Sigmoid colon (tissue), 7 donors: ENCODE results near the gene RRP9. TPM values are rescaled to one million over a fixed set of nuclear protein-coding genes. Genes with fewer than 3 reads are reported as not detected.

Experiments used
- DNase-seq: peaks from one replicate; pipeline ENCODE4 v3.0.0-alpha.2; 2019
- H3K27ac ChIP-seq, 4 donors: fragments of 200-600 bp; sonication (generic); one replicate each; pipeline ENCODE4 v1.5.1; 2016 to 2019; ENCODE audit warnings: mild to moderate bottlenecking in 1 of 4
- H3K27me3 ChIP-seq, 3 donors: fragments of 200-600 bp; sonication (generic); one replicate each; pipeline ENCODE4 v1.5.1; 2019; ENCODE audit warnings: mild to moderate bottlenecking in 1 of 3
- H3K36me3 ChIP-seq, 4 donors: fragments of 200-600 bp; sonication (generic); one replicate each; pipeline ENCODE4 v1.5.1; 2016 to 2019
- H3K4me1 ChIP-seq, 4 donors: fragments of 200-600 bp; sonication (generic); one replicate each; pipeline ENCODE4 v1.5.1; 2017 to 2019
- H3K4me3 ChIP-seq, 4 donors: fragments of 200-600 bp; sonication (generic); one replicate each; pipeline ENCODE4 v1.5.1; 2017 to 2019; ENCODE audit warnings: mild to moderate bottlenecking in 2 of 4, moderate library complexity in 1 of 4
- H3K9me3 ChIP-seq, 4 donors: fragments of 200-600 bp in 3 of 4; sonication (generic) in 3 of 4; one replicate each; pipeline versions ENCODE4 v1.5.1 to v1.6.1; 2013 to 2019
- EP300 ChIP-seq, 4 donors: sonication (generic); formaldehyde crosslinking; IDR thresholded peaks; one replicate each; pipeline ENCODE4 v1.6.1; 2017; ENCODE audit warnings: antibody characterized with exemption in 4 of 4
- POLR2A ChIP-seq, 2 donors: fragments of 450-650 bp; IDR thresholded peaks; one replicate each; pipeline ENCODE4 v1.6.1; 2016; ENCODE audit warnings: antibody characterized with exemption in 2 of 2, mild to moderate bottlenecking in 2 of 2, moderate library complexity in 2 of 2
- POLR2AphosphoS5 ChIP-seq, 4 donors: sonication (generic); formaldehyde crosslinking; IDR thresholded peaks; one replicate each; pipeline ENCODE4 v1.6.1; 2017; ENCODE audit warnings: antibody characterized with exemption in 4 of 4
- WGBS, 2 donors: extraction: QIAGEN DNeasy Blood & Tissue Kit; methylation state at CpG; one replicate each; pipeline ENCODE4 v1.1.7; 2013; 5-methylcytosine and 5-hydroxymethylcytosine counted together
- intact Hi-C: fragments of 100-400 bp; cut with DNase I; formaldehyde crosslinking; loops from one replicate; pipeline ENCODE4 v1.15.1; 2023
- polyA plus RNA-seq, 3 donors: library from polyadenylated mRNA; stranded (reverse); fragments of 200-250 nt; gene quantifications; one replicate each; pipeline ENCODE4 v1.2.3, GENCODE V29; 2013
- total RNA-seq, 4 donors: library from RNA; depleted of rRNA; stranded (reverse); fragments of >200 nt; gene quantifications; one replicate each; pipeline ENCODE4 v1.1.0, GENCODE V29; 2016
- TF ChIP-seq, protein P1 (sequence below), 4 experiments: fragments of 450-650 bp in 3 of 4; fragments of 200-600 bp in 1 of 4; IDR thresholded peaks; one replicate each; pipeline ENCODE4 v1.5.1; 2016 to 2019; ENCODE audit warnings: antibody characterized with exemption in 4 of 4, mild to moderate bottlenecking in 3 of 4, moderate library complexity in 2 of 4
- donor health status: healthy with polysubstance abuse.
- donor health status: Bipolar disorder and iron deficiency.
- donor health status: healthy.

The RRP9 gene
- total and polyA plus RNA-seq, 7 donors: 6.4 to 29.0 (median 12.5) TPM

DNA sequence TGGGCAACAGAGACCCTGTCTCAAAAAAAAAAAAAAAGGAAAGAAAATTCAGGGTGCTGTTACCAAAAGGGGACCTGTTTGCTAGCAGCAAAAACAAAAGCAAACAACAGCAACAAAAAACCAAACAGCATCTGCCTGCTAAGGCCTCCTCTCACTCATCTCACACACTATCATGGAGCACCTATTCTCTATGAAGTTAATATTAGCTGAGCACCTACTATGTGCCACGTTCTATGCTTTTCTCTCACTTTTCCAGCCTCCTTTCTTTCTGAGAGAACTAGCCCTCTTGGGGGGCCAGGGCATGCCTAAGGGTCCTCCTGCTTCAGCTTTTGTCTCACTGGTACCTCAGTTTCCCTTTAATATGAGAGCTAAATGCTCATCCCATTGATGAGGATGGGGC, 13.0 kb upstream of the RRP9 start:
- TF ChIP-seq, protein P1, sequence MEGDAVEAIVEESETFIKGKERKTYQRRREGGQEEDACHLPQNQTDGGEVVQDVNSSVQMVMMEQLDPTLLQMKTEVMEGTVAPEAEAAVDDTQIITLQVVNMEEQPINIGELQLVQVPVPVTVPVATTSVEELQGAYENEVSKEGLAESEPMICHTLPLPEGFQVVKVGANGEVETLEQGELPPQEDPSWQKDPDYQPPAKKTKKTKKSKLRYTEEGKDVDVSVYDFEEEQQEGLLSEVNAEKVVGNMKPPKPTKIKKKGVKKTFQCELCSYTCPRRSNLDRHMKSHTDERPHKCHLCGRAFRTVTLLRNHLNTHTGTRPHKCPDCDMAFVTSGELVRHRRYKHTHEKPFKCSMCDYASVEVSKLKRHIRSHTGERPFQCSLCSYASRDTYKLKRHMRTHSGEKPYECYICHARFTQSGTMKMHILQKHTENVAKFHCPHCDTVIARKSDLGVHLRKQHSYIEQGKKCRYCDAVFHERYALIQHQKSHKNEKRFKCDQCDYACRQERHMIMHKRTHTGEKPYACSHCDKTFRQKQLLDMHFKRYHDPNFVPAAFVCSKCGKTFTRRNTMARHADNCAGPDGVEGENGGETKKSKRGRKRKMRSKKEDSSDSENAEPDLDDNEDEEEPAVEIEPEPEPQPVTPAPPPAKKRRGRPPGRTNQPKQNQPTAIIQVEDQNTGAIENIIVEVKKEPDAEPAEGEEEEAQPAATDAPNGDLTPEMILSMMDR (IDR thresholded peaks at IDR 0.05): no peak
- TF ChIP-seq POLR2A (IDR thresholded peaks at IDR 0.05) (no peak), POLR2AphosphoS5 (IDR thresholded peaks at IDR 0.05) (no peak), EP300 (IDR thresholded peaks at IDR 0.05) (no peak)
- intact Hi-C loops: no loop called here
- Histone ChIP-seq H3K4me3 (no peak overlapping the region), H3K27me3 (no peaks in the 10 kb centered on the region), H3K4me1 (peaks cover 0 to 17% (median 15%) of the 10 kb centered on the region in 4 donors), H3K27ac (no peak overlapping the region), H3K36me3 (peaks cover 0 to 23% (median 3%) of the 10 kb centered on the region in 4 donors), H3K9me3 (no peaks in the 10 kb centered on the region)
- no peak for DNase-seq
- 51 to 77% methylated on average over 1 of the region's 1 CpG for WGBS, 2 donors

DNA sequence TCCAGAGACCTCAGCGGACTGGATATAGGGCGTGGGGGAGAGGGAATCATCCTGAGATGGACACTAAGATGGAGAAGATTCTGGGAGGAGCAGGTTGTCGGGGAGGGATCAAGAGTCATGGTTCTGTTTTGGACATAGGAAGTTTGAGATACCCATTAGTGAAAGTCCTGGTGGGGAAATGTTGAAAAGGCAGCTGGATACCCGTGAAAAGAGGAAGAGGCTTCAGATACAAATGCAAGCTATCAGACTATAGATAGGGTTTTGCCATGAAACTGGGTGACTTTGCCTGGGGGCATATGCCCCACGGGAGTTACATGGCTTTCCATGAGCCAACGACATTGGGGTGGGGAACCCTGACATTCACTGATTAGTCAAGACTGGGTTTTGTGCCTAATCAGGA, 12.4 kb upstream of the RRP9 start:
- no peak overlapping the region for H3K4me3 ChIP-seq
- no peak for DNase-seq
- 65 to 67% methylated on average over 6 of the region's 6 CpGs for WGBS, 2 donors
- peaks cover 0 to 17% (median 15%) of the 10 kb centered on the region in 4 donors for H3K4me1 ChIP-seq
- TF ChIP-seq POLR2AphosphoS5 (IDR thresholded peaks at IDR 0.05) (no peak), POLR2A (IDR thresholded peaks at IDR 0.05) (no peak), EP300 (IDR thresholded peaks at IDR 0.05) (no peak)
- TF ChIP-seq, protein P1 (IDR thresholded peaks at IDR 0.05): no peak
- no peaks in the 10 kb centered on the region for H3K27me3 ChIP-seq
- no peaks in the 10 kb centered on the region for H3K9me3 ChIP-seq
- intact Hi-C loops: no loop called here
- H3K27ac ChIP-seq: no peak overlapping the region
- peaks cover 0 to 22% (median 2%) of the 10 kb centered on the region in 4 donors for H3K36me3 ChIP-seq

DNA sequence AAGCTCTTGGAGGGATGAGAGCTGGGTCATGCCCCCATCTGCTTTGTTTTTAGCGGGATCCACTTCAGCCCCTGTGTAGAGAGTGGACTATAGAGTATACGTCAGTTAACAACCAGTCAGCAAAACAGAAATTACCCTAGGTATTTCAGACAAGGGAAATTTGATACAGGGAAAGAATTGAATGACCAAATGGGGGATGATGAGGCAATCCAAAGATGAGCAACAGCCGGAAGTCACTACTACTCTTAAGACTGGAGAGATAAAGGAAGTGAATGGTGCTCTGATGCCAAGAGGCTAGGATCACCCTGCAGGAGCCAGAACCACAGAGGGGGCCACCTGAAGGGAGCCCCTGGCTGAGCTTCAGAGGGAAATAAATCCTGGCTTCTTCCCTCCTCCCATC, 11.7 kb upstream of the RRP9 start:
- no peak for TF ChIP-seq POLR2AphosphoS5 (IDR thresholded peaks at IDR 0.05)
- no peak for TF ChIP-seq POLR2A (IDR thresholded peaks at IDR 0.05)
- TF ChIP-seq, protein P1 (IDR thresholded peaks at IDR 0.05): no peak
- TF ChIP-seq EP300 (IDR thresholded peaks at IDR 0.05): no peak
- H3K27ac ChIP-seq: no peak overlapping the region
- peaks cover 0 to 22% (median 2%) of the 10 kb centered on the region in 4 donors for H3K36me3 ChIP-seq
- no peak overlapping the region for H3K4me3 ChIP-seq
- H3K9me3 ChIP-seq: no peaks in the 10 kb centered on the region
- peaks cover 0 to 17% (median 15%) of the 10 kb centered on the region in 4 donors for H3K4me1 ChIP-seq
- intact Hi-C loops: no loop called here
- 69 to 80% methylated on average over 3 of the region's 3 CpGs for WGBS, 2 donors
- H3K27me3 ChIP-seq: no peaks in the 10 kb centered on the region
- no peak for DNase-seq

DNA sequence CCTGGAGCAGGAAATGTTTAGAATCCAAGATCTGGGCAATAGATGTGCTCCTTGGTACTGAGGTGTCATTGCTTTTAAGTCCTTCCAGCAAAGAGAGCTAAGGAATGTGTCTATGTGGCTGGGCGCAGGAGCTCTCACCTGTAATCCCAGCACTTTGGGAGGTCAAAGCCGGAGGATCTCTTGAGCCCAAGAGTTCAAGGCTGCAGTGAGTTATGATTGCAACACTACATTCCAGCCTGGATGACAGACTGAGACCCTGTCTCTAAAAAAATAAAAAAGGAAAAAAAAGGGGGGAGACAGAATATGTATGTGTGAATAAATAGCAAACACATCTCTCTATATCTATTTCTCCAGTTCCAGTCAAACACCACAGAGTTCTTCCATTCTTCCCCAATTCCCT, 9.2 kb upstream of the RRP9 start:
- peaks cover 0 to 7% (median 6%) of the 10 kb centered on the region in 4 donors for H3K4me1 ChIP-seq
- no peak overlapping the region for H3K4me3 ChIP-seq
- intact Hi-C loops: no loop called here
- 93 to 94% methylated on average over 2 of the region's 2 CpGs for WGBS, 2 donors
- H3K27ac ChIP-seq: no peak overlapping the region
- H3K36me3 ChIP-seq: peaks cover 0 to 27% (median 1%) of the 10 kb centered on the region in 4 donors
- no peaks in the 10 kb centered on the region for H3K27me3 ChIP-seq
- no peaks in the 10 kb centered on the region for H3K9me3 ChIP-seq
- TF ChIP-seq, protein P1 (IDR thresholded peaks at IDR 0.05): no peak
- TF ChIP-seq POLR2A (IDR thresholded peaks at IDR 0.05) (no peak), EP300 (IDR thresholded peaks at IDR 0.05) (no peak), POLR2AphosphoS5 (IDR thresholded peaks at IDR 0.05) (no peak)
- DNase-seq: no peak

DNA sequence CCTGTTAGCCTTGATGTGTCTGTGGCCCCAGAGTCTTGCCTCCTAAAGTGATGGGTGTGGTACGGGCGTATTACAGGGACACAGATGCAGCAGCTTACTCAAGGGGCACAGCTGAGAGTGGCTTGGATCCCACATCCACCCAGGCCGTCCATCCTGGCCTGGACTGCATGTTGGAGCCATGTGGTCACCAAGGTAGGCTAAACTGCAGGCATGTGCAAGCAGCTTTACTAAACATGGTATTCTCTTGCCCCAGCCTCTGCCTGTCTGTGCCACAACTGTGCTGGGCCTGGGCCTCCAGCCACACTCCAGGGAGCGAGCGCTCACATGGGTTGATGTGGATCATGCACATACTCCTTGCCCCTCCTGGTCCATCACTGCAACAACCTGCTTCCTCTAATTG, 7.4 kb upstream of the RRP9 start:
- H3K9me3 ChIP-seq: no peaks in the 10 kb centered on the region
- peaks cover 0 to 44% (median 3%) of the 10 kb centered on the region in 4 donors for H3K36me3 ChIP-seq
- intact Hi-C loops: loop anchor here (10.0 kb wide), 1 partner anchor 454 kb away; no protein-coding TSS in a partner anchor
- DNase-seq: no peak
- no peak overlapping the region for H3K27ac ChIP-seq
- TF ChIP-seq, protein P1 (IDR thresholded peaks at IDR 0.05): no peak
- no peak for TF ChIP-seq POLR2AphosphoS5 (IDR thresholded peaks at IDR 0.05)
- TF ChIP-seq POLR2A (IDR thresholded peaks at IDR 0.05): no peak
- no peak for TF ChIP-seq EP300 (IDR thresholded peaks at IDR 0.05)
- H3K27me3 ChIP-seq: no peaks in the 10 kb centered on the region
- H3K4me1 ChIP-seq: no peaks in the 10 kb centered on the region
- no peak overlapping the region for H3K4me3 ChIP-seq
- WGBS, 2 donors: 87 to 93% methylated on average over 5 of the region's 5 CpGs
